DOHH2 (cell line): ENCODE data around the gene DNER.

ENCODE experiments used
- EZH2phosphoT487 ChIP-seq: fragments of 200-600 bp; sonication (generic); IDR thresholded peaks from 2 replicates; pipeline ENCODE4 v1.6.1; 2017; ENCODE audit warnings: borderline replicate concordance, mild to moderate bottlenecking, antibody characterized with exemption, low read length, moderate library complexity, mixed read lengths
- TF ChIP-seq, protein P1 (sequence below): fragments of 200-600 bp; sonication (generic); IDR thresholded peaks from one replicate; pipeline ENCODE4 v1.5.1; 2014; ENCODE audit warnings: antibody characterized with exemption, mild to moderate bottlenecking, low read depth, low read length; ENCODE audit not compliant: poor library complexity, severe bottlenecking

DNA sequence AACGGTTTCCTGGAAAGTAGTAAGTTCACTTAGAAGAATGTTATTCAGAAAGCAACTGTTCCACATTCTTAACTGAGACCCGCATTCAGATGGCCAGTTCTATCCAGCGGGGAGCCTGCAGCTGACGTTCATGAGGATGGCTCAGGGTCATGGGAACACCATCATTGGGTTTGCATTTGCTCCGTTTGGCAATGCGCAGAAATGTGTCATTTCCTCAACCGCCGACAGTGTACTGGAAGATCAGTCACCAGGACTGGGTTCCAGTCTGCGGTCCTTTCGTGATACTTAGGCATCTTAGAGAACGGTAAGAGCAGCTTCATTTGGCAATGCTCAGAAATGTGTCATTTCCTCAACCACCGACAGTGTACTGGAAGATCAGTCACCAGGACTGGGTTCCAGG, 104.0 kb downstream of the DNER start:
- TF ChIP-seq, protein P1, sequence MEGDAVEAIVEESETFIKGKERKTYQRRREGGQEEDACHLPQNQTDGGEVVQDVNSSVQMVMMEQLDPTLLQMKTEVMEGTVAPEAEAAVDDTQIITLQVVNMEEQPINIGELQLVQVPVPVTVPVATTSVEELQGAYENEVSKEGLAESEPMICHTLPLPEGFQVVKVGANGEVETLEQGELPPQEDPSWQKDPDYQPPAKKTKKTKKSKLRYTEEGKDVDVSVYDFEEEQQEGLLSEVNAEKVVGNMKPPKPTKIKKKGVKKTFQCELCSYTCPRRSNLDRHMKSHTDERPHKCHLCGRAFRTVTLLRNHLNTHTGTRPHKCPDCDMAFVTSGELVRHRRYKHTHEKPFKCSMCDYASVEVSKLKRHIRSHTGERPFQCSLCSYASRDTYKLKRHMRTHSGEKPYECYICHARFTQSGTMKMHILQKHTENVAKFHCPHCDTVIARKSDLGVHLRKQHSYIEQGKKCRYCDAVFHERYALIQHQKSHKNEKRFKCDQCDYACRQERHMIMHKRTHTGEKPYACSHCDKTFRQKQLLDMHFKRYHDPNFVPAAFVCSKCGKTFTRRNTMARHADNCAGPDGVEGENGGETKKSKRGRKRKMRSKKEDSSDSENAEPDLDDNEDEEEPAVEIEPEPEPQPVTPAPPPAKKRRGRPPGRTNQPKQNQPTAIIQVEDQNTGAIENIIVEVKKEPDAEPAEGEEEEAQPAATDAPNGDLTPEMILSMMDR: no peak
- TF ChIP-seq EZH2phosphoT487: no peak
